GM18868 (cell line): ENCODE data around the gene CPSF7.
"Not testable (repeated sequence)": the region's sequence is repeated elsewhere in the genome, so short reads cannot be mapped to it uniquely, and the experiment has no call there.

ENCODE experiments used
- ATAC-seq: cut with Tn5 transposase; IDR thresholded peaks from one replicate; pipeline ENCODE4 v1.9.1; 2021; ENCODE audit warnings: mild to moderate bottlenecking, moderate library complexity; ENCODE audit not compliant: unreplicated experiment

Gene CPSF7

GRCh38 chr11:61429691-61430582 lies at the start of gene CPSF7, which contains the start of gene SDHAF2:
Gene CPSF7, minus strand, starts transcription at chr11:61429975. Its CDS starts 740 bp downstream, at chr11:61429235.
Gene SDHAF2, plus strand, starts transcription at chr11:61430124. Its CDS starts 23 bp downstream, at chr11:61430147.
- ATAC-seq: peak; percentile 88

GRCh38 chr11:61477727-61478148 lies 48.0 kb upstream of the CPSF7 start:
- ATAC-seq: no peak

GRCh38 chr11:61477126-61477525 lies 47.4 kb upstream of the CPSF7 start:
- ATAC-seq: no peak

- ATAC-seq: no peak
Observed at GRCh38 chr11:61476371-61476770, 46.6 kb upstream of the CPSF7 start.

GRCh38 chr11:61475433-61475832 lies 45.7 kb upstream of the CPSF7 start:
- no peak for ATAC-seq

GRCh38 chr11:61474013-61474643 lies 44.4 kb upstream of the CPSF7 start:
- ATAC-seq: no peak

- ATAC-seq: no peak
Observed at GRCh38 chr11:61473370-61474012, 43.7 kb upstream of the CPSF7 start.

- no peak for ATAC-seq
Observed at GRCh38 chr11:61472868-61473267, 43.1 kb upstream of the CPSF7 start.

- no peak for ATAC-seq
Observed at GRCh38 chr11:61472282-61472681, 42.5 kb upstream of the CPSF7 start.

GRCh38 chr11:61468002-61468401 lies 38.2 kb upstream of the CPSF7 start:
- no peak for ATAC-seq

- ATAC-seq: not testable (repeated sequence)
Observed at GRCh38 chr11:61467602-61468001, 37.8 kb upstream of the CPSF7 start.

GRCh38 chr11:61460986-61461385 lies 31.2 kb upstream of the CPSF7 start:
- no peak for ATAC-seq

- no peak for ATAC-seq
Observed at GRCh38 chr11:61460474-61460881, 30.7 kb upstream of the CPSF7 start.

- no peak for ATAC-seq
Observed at GRCh38 chr11:61454520-61454919, 24.7 kb upstream of the CPSF7 start.

GRCh38 chr11:61453695-61454094 lies 23.9 kb upstream of the CPSF7 start:
- no peak for ATAC-seq

GRCh38 chr11:61452825-61453224 lies 23.1 kb upstream of the CPSF7 start:
- ATAC-seq: no peak

GRCh38 chr11:61448552-61448927 lies 18.8 kb upstream of the CPSF7 start:
- no peak for ATAC-seq

- no peak for ATAC-seq
Observed at GRCh38 chr11:61447601-61448551, 18.1 kb upstream of the CPSF7 start.

- peak; percentile 87 for ATAC-seq
Observed at GRCh38 chr11:61446211-61446651, 16.5 kb upstream of the CPSF7 start.

GRCh38 chr11:61445516-61445915 lies 15.7 kb upstream of the CPSF7 start:
- ATAC-seq: no peak
